H9 (cell line): Measurements from ENCODE around the gene NPFF. TPM values are rescaled to one million over a fixed set of nuclear protein-coding genes. Genes with fewer than 3 reads are reported as not detected.
A peak's percentile ranks its signal among the peaks of the same experiment; 100 is the strongest.

Source experiments
- DNase-seq: peaks from one replicate; pipeline ENCODE4 v3.0.0-alpha.2; 2017
- H2AFZ ChIP-seq: one replicate; pipeline ENCODE4 v1.6.1; 2013; ENCODE audit warnings: mild to moderate bottlenecking, low read length, control low read depth, moderate library complexity
- H2AK5ac ChIP-seq: 2 replicates; pipeline ENCODE4 v1.6.1; 2013; ENCODE audit warnings: low read length, control low read depth, mixed read lengths; ENCODE audit not compliant: insufficient read length
- H2BK120ac ChIP-seq: one replicate; pipeline ENCODE4 v1.6.1; 2013; ENCODE audit warnings: low read depth, mild to moderate bottlenecking, low read length, control low read depth, inconsistent platforms; ENCODE audit not compliant: poor library complexity, severe bottlenecking
- H2BK12ac ChIP-seq: 2 replicates; pipeline ENCODE4 v1.6.1; 2013; ENCODE audit warnings: low read length, control low read depth, mixed read lengths, low read depth; ENCODE audit not compliant: insufficient read length
- H2BK15ac ChIP-seq: 2 replicates; pipeline ENCODE4 v1.6.1; 2013; ENCODE audit warnings: low read depth, low read length, control low read depth
- H2BK20ac ChIP-seq: one replicate; pipeline ENCODE4 v1.6.1; 2013; ENCODE audit warnings: low read depth, mild to moderate bottlenecking, low read length, control low read depth, inconsistent platforms; ENCODE audit not compliant: poor library complexity, severe bottlenecking
- H2BK5ac ChIP-seq: 2 replicates; pipeline ENCODE4 v1.6.1; 2013; ENCODE audit warnings: low read length, control low read depth, mixed read lengths; ENCODE audit not compliant: insufficient read length
- H3K14ac ChIP-seq: 2 replicates; pipeline ENCODE4 v1.6.1; 2013; ENCODE audit warnings: low read length, control low read depth; ENCODE audit not compliant: insufficient read depth
- H3K18ac ChIP-seq: 2 replicates; pipeline ENCODE4 v1.6.1; 2013; ENCODE audit warnings: low read depth, mild to moderate bottlenecking, mixed read lengths, low read length, control low read depth; ENCODE audit not compliant: insufficient read length
- H3K23ac ChIP-seq: 2 replicates; pipeline ENCODE4 v1.6.1; 2013; ENCODE audit warnings: low read length, control low read depth, mixed read lengths, low read depth; ENCODE audit not compliant: insufficient read length
- H3K23me2 ChIP-seq: 2 replicates; pipeline ENCODE4 v1.6.1; 2013; ENCODE audit warnings: low read depth, mild to moderate bottlenecking, mixed read lengths, low read length, control low read depth; ENCODE audit not compliant: insufficient read length, poor library complexity, severe bottlenecking
- H3K27ac ChIP-seq: 2 replicates; pipeline ENCODE4 v1.5.1; 2013; ENCODE audit warnings: low read length, control low read depth, mixed read lengths, low read depth; ENCODE audit not compliant: insufficient read length
- H3K27me3 ChIP-seq: 2 replicates; pipeline ENCODE4 v1.6.1; 2013; ENCODE audit warnings: low read length, control low read depth, inconsistent platforms; ENCODE audit not compliant: insufficient read depth
- H3K4ac ChIP-seq: 2 replicates; pipeline ENCODE4 v1.6.1; 2013; ENCODE audit warnings: low read depth, mild to moderate bottlenecking, control low read depth, inconsistent platforms, low read length, moderate library complexity
- H3K4me1 ChIP-seq: 2 replicates; pipeline ENCODE4 v1.6.1; 2013; ENCODE audit warnings: low read length, control low read depth, inconsistent platforms; ENCODE audit not compliant: insufficient read depth
- H3K4me2 ChIP-seq: 2 replicates; pipeline ENCODE4 v1.6.1; 2013; ENCODE audit warnings: low read length, control low read depth, mixed read lengths; ENCODE audit not compliant: insufficient read length, insufficient read depth
- H3K56ac ChIP-seq: 2 replicates; pipeline ENCODE4 v1.6.1; 2013; ENCODE audit warnings: low read depth, mild to moderate bottlenecking, mixed read lengths, low read length, control low read depth; ENCODE audit not compliant: insufficient read length
- H3K79me1 ChIP-seq: 2 replicates; pipeline ENCODE4 v1.6.1; 2013; ENCODE audit warnings: low read depth, mild to moderate bottlenecking, moderate library complexity, low read length, control low read depth, inconsistent platforms; ENCODE audit not compliant: insufficient read depth, poor library complexity, severe bottlenecking
- H3K79me2 ChIP-seq: 2 replicates; pipeline ENCODE4 v1.6.1; 2013; ENCODE audit warnings: low read length, control low read depth, inconsistent platforms; ENCODE audit not compliant: insufficient read depth
- H3K9ac ChIP-seq: 2 replicates; pipeline ENCODE4 v1.6.1; 2013; ENCODE audit warnings: low read length, control low read depth, mixed read lengths; ENCODE audit not compliant: insufficient read length; ENCODE audit errors: extremely low read depth
- H3K9me3 ChIP-seq: one replicate; pipeline ENCODE4 v1.6.1; 2013; ENCODE audit warnings: low read depth, low read length, inconsistent platforms; ENCODE audit not compliant: control insufficient read depth
- H3T11ph ChIP-seq: one replicate; pipeline ENCODE4 v1.6.1; 2013; ENCODE audit warnings: mild to moderate bottlenecking, low read length, control low read depth, inconsistent platforms
- H4K20me1 ChIP-seq: one replicate; pipeline ENCODE4 v1.6.1; 2013; ENCODE audit not compliant: control insufficient read depth, insufficient read length, insufficient read depth
- H4K5ac ChIP-seq: 2 replicates; pipeline ENCODE4 v1.6.1; 2013; ENCODE audit warnings: low read depth, mild to moderate bottlenecking, mixed read lengths, low read length, control low read depth; ENCODE audit not compliant: insufficient read length
- H4K8ac ChIP-seq: replicated peaks from 2 replicates; pipeline ENCODE4 v1.6.1; 2013; ENCODE audit warnings: low read length, control low read depth, mixed read lengths, low read depth; ENCODE audit not compliant: insufficient read length
- H4K91ac ChIP-seq: 2 replicates; pipeline ENCODE4 v1.6.1; 2013; ENCODE audit warnings: low read depth, mild to moderate bottlenecking, moderate library complexity, mixed read lengths, low read length, control low read depth; ENCODE audit not compliant: insufficient read length
- H3K27ac Mint-ChIP-seq, 3 experiments: 2 replicates in 2 of 3; 3 replicates in 1 of 3; pipeline ENCODE4 v1.8.0; 2020 to 2021; ENCODE audit warnings: mixed read lengths in 3 of 3, mild to moderate bottlenecking in 1 of 3, moderate library complexity in 1 of 3
- H3K27me3 Mint-ChIP-seq: 2 replicates; pipeline ENCODE4 v1.8.0; 2021; ENCODE audit warnings: low read depth, mild to moderate bottlenecking, moderate library complexity, mixed read lengths
- H3K36me3 Mint-ChIP-seq, 3 experiments: 2 replicates in 2 of 3; 3 replicates in 1 of 3; pipeline ENCODE4 v1.8.0; 2020 to 2021; ENCODE audit warnings: low read depth in 3 of 3, mixed read lengths in 3 of 3; ENCODE audit not compliant: insufficient read depth in 1 of 3
- H3K4me1 Mint-ChIP-seq, 2 experiments: 2 replicates each; pipeline ENCODE4 v1.8.0; 2020; ENCODE audit warnings: mixed read lengths in 2 of 2
- H3K4me3 Mint-ChIP-seq, 2 experiments: 2 replicates in 1 of 2; 3 replicates in 1 of 2; pipeline ENCODE4 v1.8.0; 2020 to 2021; ENCODE audit warnings: mild to moderate bottlenecking in 2 of 2, mixed read lengths in 2 of 2, moderate library complexity in 1 of 2
- H3K9me3 Mint-ChIP-seq, 2 experiments: 2 replicates in 1 of 2; 3 replicates in 1 of 2; pipeline ENCODE4 v1.8.0; 2020; ENCODE audit warnings: mild to moderate bottlenecking in 2 of 2, mixed read lengths in 2 of 2, moderate library complexity in 1 of 2
- CTCF ChIP-seq: fragments of 200-600 bp; sonication (generic); conservative IDR thresholded peaks from 3 replicates; pipeline ENCODE4 v1.8.0; 2021; ENCODE audit warnings: antibody characterized with exemption, mild to moderate bottlenecking
- WGBS: extraction: QIAGEN DNeasy Blood & Tissue Kit; methylation state at CpG from one replicate; pipeline ENCODE4 v1.1.7; 2013; ENCODE audit warnings: missing lambda C conversion rate, low lambda C conversion rate, mixed read lengths; ENCODE audit not compliant: insufficient read length; ENCODE audit errors: extremely low coverage; 5-methylcytosine and 5-hydroxymethylcytosine counted together
- total RNA-seq: library from RNA; stranded (reverse); gene quantifications from 2 replicates; pipeline ENCODE4 v1.2.1, GENCODE V29; 2021

Gene NPFF
- total RNA-seq, 1 experiment from 2014 or later: not detected

DNA sequence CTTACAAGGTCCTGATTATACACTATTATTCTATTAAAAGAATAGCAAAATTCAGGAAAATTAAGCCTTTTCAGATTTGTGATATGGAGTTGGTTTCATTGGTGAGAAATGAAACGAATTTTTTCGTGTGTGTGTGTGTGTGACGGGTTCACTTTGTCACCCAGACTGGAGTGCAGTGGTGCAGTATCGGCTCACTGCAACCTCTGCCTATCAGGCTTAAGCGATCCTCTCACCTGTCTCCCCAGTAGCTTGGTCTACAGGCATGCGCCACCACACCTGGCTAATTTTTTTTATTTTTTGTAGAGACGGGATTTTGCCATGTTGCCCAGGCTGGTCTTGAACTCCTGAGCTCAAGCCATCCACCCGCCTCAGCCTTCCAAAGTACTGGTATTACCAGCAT lies 45.7 kb downstream of the NPFF start:
- no peak overlapping the region for H3K56ac ChIP-seq
- H3K27ac ChIP-seq: no peak overlapping the region
- no peak overlapping the region for H2BK15ac ChIP-seq
- Mint-ChIP-seq H3K27ac (peak overlapping the region in 1 of 3 experiments; percentile 87; a peak in 1 of 7 replicates), H3K4me1 (peaks cover 48 to 71% of the 10 kb centered on the region in 2 experiments), H3K27me3 (no peaks in the 10 kb centered on the region), H3K4me3 (no peak overlapping the region; a peak in 2 of 5 replicates), H3K36me3 (peaks cover 80 to 96% (median 94%) of the 10 kb centered on the region in 3 experiments), H3K9me3 (no peaks in the 10 kb centered on the region)
- no peak for TF ChIP-seq CTCF
- no peak overlapping the region for H3K4me2 ChIP-seq
- H2BK20ac ChIP-seq: no peak overlapping the region
- no peaks in the 10 kb centered on the region for H3K23me2 ChIP-seq
- no peaks in the 10 kb centered on the region for H3K27me3 ChIP-seq
- H2BK5ac ChIP-seq: no peak overlapping the region
- H2AK5ac ChIP-seq: no peak overlapping the region
- no peaks in the 10 kb centered on the region for H3K9me3 ChIP-seq
- H3K18ac ChIP-seq: no peak overlapping the region
- no peak overlapping the region for H3K23ac ChIP-seq
- no peak overlapping the region for H2AFZ ChIP-seq
- H4K20me1 ChIP-seq: no peaks in the 10 kb centered on the region
- no peak overlapping the region for H3K4ac ChIP-seq
- H4K8ac ChIP-seq: no peak overlapping the region
- H3K4me1 ChIP-seq: no peaks in the 10 kb centered on the region
- no peak for DNase-seq
- H2BK120ac ChIP-seq: no peak overlapping the region
- H3K79me2 ChIP-seq: peaks cover 3% of the 10 kb centered on the region
- no peak overlapping the region for H4K91ac ChIP-seq
- H2BK12ac ChIP-seq: no peak overlapping the region
- no peak overlapping the region for H4K5ac ChIP-seq
- WGBS: 100% methylated on average over 2 of the region's 8 CpGs
- H3K14ac ChIP-seq: no peak overlapping the region
- H3T11ph ChIP-seq: no peak overlapping the region
- H3K79me1 ChIP-seq: peaks cover 18% of the 10 kb centered on the region
- H3K9ac ChIP-seq: no peak overlapping the region
